ENCODE data around the gene NFATC2.

DNA sequence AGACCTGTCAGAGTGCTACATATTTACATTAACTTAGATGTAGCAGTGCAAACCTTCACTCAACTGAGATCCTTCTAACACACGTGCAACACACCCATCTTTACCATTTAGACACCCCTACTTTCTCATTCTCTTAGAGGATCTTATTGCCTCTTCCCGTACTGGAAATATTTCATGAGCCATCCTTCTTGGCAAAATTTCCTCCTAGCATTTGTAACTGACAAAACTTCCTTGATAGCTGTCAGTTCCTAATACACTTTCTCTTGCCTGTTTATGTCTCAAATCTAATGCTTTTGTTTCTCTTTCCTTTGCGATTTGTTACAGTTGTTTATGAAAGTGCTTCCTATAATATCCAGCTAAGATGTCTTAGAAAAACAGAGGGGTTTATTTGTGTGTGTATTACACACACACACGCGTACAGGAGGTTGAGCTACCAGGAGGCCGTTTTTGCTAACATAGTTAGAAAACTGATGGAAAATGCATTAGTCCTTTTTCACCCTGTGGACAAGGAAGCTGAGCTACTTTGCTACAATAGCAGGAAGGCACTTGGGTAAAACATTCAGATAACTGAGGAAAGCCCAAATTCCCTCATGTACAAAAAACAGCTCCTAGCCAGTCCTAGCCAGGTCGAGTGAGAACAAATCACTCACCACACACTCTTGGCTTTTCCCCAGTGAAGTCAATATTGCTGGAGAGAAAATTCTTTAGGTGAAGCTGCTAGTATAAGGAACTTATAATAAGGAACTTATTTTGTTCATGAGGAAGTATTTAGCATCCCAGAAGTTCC is 153.6 kb downstream of the NFATC2 start:
- TF ChIP-seq REST (IDR thresholded peaks at IDR 0.05; ENCODE audit: low read depth, low read length) (no peak), GABPA (IDR thresholded peaks at IDR 0.05; ENCODE audit: low read depth) (no peak), RFX5 (IDR thresholded peaks at IDR 0.05; ENCODE audit: low read length) (no peak), TAF1 (IDR thresholded peaks at IDR 0.05; ENCODE audit: borderline replicate concordance, low read depth, low read length) (no peak), MXI1 (IDR thresholded peaks at IDR 0.05; ENCODE audit: low read depth, low read length) (no peak), NRF1 (IDR thresholded peaks at IDR 0.05; ENCODE audit: low read depth, low read length) (no peak)
- TF ChIP-seq, protein P1, sequence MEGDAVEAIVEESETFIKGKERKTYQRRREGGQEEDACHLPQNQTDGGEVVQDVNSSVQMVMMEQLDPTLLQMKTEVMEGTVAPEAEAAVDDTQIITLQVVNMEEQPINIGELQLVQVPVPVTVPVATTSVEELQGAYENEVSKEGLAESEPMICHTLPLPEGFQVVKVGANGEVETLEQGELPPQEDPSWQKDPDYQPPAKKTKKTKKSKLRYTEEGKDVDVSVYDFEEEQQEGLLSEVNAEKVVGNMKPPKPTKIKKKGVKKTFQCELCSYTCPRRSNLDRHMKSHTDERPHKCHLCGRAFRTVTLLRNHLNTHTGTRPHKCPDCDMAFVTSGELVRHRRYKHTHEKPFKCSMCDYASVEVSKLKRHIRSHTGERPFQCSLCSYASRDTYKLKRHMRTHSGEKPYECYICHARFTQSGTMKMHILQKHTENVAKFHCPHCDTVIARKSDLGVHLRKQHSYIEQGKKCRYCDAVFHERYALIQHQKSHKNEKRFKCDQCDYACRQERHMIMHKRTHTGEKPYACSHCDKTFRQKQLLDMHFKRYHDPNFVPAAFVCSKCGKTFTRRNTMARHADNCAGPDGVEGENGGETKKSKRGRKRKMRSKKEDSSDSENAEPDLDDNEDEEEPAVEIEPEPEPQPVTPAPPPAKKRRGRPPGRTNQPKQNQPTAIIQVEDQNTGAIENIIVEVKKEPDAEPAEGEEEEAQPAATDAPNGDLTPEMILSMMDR (IDR thresholded peaks at IDR 0.05), result no peak
